Measurements from ENCODE around the gene ZNF892.
A peak's percentile ranks its signal among the peaks of the same experiment; 100 is the strongest.
"Not testable (repeated sequence)": the region's sequence is repeated elsewhere in the genome, so short reads cannot be mapped to it uniquely, and the experiment has no call there.

Gene ZNF892

GRCh38 chr2:95215018-95215612 lies 7.8 kb downstream of the ZNF892 start:
- DNase-seq (ENCODE audit: low read depth, low spot score), result no peak
- H3K4me3 ChIP-seq (ENCODE audit: low read length), result no peak overlapping the region

GRCh38 chr2:95220449-95220848 lies 13.1 kb downstream of the ZNF892 start:
- no peak for DNase-seq (ENCODE audit: low read depth, low spot score)
- no peak overlapping the region for H3K4me3 ChIP-seq (ENCODE audit: low read length)

- no peak overlapping the region for H3K4me3 ChIP-seq (ENCODE audit: low read length)
- no peak for DNase-seq (ENCODE audit: low read depth, low spot score)
Measured at GRCh38 chr2:95225658-95226057, 18.3 kb downstream of the ZNF892 start.

- peak; percentile 67 for DNase-seq (ENCODE audit: low read depth, low spot score)
- no peak overlapping the region for H3K4me3 ChIP-seq (ENCODE audit: low read length)
Measured at GRCh38 chr2:95231723-95232122, 24.4 kb downstream of the ZNF892 start.

GRCh38 chr2:95232232-95232631 lies 24.9 kb downstream of the ZNF892 start:
- no peak overlapping the region for H3K4me3 ChIP-seq (ENCODE audit: low read length)
- no peak for DNase-seq (ENCODE audit: low read depth, low spot score)

- no peak overlapping the region for H3K4me3 ChIP-seq (ENCODE audit: low read length)
- DNase-seq (ENCODE audit: low read depth, low spot score), result no peak
Measured at GRCh38 chr2:95234286-95234785, 27.0 kb downstream of the ZNF892 start.

GRCh38 chr2:95234816-95235215 lies 27.5 kb downstream of the ZNF892 start:
- no peak overlapping the region for H3K4me3 ChIP-seq (ENCODE audit: low read length)
- DNase-seq (ENCODE audit: low read depth, low spot score), result no peak

GRCh38 chr2:95238131-95238530 lies 30.8 kb downstream of the ZNF892 start:
- DNase-seq (ENCODE audit: low read depth, low spot score), result no peak

GRCh38 chr2:95240091-95240490 lies 32.8 kb downstream of the ZNF892 start:
- no peak overlapping the region for H3K4me3 ChIP-seq (ENCODE audit: low read length)
- DNase-seq (ENCODE audit: low read depth, low spot score), result no peak

More at GRCh38 chr2:95238131-95238530, 30.8 kb downstream of the ZNF892 start:
- no peak overlapping the region for H3K4me3 ChIP-seq (ENCODE audit: low read length)

GRCh38 chr2:95240556-95240955 lies 33.2 kb downstream of the ZNF892 start:
- DNase-seq (ENCODE audit: low read depth, low spot score), result no peak
- H3K4me3 ChIP-seq (ENCODE audit: low read length), result no peak overlapping the region

- not testable (repeated sequence) for DNase-seq (ENCODE audit: low read depth, low spot score); H3K4me3 ChIP-seq (ENCODE audit: low read length)
Measured at GRCh38 chr2:95242084-95242483, 34.8 kb downstream of the ZNF892 start.
